Stimulated activated CD8-positive, alpha-beta memory T cell treated with anti-CD3 and anti-CD28 coated beads, Interleukin-15, amount 100 ng/mL, for 48 hours (primary cell): ENCODE data around the gene PACS1.
"Not testable (repeated sequence)": the region's sequence is repeated elsewhere in the genome, so short reads cannot be mapped to it uniquely, and the experiment has no call there.

ENCODE experiments used
- DNase-seq, 2 donors: peaks; one replicate each; pipeline ENCODE4 v3.0.0-alpha.2; 2020; ENCODE audit warnings: low read depth in 2 of 2

The PACS1 gene

DNA sequence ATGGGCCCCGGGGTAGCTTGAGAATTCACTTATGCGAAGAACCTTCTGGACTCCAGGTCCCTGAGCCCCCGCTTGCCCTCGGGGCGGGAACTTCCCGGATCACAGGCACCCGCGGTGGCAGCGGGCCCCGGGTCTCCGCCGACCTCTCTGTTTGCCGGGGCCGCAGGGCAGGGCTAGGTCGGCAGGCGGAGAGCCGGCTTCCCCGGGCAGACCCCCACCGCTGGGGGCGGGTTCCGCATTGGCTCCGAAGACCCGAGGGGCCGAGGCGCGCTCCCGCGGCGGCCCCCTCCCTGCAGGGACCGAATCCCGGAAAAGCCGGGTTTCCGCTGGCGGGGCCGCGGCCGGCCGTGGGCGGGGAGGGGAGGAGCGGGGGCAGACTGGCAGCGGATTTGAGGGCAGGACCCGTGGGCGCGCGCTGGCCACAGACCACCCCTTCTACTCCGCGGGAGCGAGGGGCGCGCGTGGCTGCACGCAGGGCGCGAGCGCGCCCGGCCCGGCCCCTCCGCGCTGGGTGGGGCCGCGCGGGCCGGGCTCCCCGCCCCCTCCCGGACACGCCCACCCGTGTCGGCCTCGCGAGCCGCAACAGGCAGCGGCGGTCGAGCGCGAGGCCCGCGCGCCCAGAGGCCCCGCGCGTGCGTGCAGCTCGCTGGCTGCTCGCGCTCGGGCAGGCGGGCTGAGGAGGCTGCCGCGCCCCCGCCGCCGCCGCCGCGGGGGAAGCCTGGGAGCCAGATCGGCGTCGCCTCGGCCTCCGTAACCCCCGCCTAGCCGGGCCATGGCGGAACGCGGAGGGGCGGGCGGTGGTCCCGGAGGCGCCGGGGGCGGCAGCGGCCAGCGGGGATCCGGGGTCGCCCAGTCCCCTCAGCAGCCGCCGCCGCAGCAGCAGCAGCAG, at the start of gene PACS1:
Gene PACS1, plus strand, starts transcription at position 558 of the 889 bp plus-strand sequence. Its CDS starts 215 bp downstream, at position 773.
- peak; percentile 71 to 79 for DNase-seq

DNA sequence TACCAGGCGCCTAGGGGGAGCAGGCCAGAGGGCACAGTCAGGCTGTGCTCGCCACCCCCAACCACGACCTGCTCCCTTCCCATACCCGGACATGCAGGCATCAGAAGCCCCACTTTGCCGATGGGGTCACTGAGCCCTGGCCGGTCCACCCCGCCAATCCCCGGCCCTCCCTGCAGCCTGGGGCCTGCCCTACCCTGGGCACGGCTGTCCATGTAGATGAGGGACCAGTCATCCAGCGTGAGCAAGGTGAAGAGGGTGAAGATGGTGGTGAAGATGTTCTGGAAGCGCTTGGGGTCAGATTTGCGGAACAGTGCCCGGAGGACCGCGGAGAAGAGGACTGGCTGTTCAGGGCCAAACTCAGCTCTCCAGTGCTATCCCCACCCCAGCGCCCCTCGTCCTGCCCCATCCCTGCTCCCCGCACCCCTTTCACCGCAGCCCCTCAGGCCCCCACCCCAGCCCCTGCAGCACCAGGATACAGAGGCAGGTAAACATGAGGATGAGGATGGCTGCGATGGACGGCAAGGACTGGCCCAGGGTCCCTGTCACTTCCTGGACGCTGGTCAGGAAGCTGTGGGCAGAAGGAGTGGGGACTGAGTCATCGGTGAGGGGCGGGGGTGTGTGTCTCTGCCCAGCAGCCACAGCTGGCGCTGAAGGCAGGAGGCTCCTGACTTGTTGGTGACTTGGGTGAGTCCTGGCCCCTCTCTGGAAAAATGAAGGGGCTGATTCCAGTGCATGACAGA, 49.3 kb upstream of the PACS1 start:
- DNase-seq, result peak in 1 of 2 donors; percentile 31

DNA sequence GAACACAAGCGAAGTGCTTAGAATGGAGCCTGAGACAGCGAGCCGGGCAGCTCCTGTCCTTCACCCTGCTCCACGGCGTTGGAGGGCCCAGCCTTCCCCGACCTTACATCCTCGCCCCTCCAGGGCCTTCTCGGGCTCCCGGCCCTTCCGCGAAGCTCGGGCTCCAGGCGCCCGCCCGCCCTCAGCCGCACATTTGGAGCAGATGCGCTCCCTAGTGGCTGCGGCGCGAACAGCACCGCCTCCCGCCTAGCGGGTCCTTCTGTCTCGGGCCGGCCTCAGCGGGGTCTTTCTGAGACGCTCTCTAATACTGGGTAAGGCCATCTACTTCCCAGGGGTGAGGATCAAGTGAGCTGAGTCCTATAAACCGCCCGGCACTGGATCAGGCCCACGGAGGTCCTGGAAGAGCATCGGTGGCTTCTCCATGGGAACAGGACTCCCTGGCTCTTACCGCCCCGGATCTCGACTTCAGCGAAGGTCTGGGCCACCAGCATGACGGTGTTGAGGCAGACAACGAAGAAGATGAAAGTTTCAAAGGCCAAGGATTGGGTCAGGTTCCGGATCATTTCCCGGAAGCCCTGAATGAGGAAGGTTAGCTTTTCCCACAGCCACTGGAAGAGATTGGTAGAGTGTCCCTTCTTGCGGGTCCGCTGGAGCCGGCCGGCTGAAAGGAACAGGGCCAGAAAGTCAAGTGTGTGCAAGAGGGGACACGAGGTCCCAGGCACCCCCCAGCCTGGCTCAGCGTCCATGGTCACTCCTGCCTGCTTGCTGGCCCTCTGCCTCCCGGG, 47.5 kb upstream of the PACS1 start:
- peak; percentile 63 to 64 for DNase-seq

- not testable (repeated sequence) for DNase-seq
Measured at GRCh38 chr11:66023186-66023440, 47.0 kb upstream of the PACS1 start.

- DNase-seq, result no peak
Measured at GRCh38 chr11:66026017-66026529, 44.0 kb upstream of the PACS1 start, which contains the start of gene CATSPER1. Gene CATSPER1 (minus strand): TSS chr11:66026479. CDS start chr11:66026379, 100 bp downstream.

DNA sequence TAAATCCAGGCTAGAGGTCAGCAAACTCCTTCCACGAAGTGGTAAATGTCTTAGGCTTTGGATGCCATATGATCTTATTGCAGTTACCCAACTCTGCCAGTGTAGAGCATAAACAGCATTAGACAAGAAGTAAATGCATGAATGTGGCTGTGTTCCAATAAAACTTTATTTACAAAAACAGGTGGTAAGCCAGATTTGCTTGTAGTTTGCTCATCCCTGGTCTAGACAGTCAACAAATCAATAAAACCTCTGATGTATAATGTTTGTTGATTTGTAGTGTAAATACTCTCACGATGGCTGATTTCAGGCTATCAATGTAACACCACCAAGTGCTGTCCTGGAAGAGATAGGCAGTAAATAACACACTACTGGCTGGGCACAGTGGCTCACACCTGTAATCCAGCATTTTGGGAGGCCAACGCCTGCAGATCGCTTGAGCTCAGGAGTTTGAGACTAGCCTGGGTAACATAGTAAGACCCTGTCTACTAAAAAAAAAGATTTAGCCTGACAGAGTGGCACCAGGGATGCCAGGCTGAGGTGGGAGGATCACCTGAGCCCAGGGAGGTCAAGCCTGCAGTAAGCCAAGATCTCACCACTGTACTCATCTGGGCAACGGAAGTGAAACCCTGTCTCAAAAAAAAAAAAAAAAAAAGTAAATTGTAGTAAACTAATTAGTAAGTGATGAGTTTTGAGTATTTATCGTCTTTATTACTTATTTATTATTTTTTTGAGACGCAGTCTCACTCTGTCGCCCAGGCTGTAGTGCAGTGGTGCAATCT, 36.9 kb upstream of the PACS1 start:
- no peak for DNase-seq

- no peak for DNase-seq
Measured at GRCh38 chr11:66035653-66036333, 34.3 kb upstream of the PACS1 start.

DNA sequence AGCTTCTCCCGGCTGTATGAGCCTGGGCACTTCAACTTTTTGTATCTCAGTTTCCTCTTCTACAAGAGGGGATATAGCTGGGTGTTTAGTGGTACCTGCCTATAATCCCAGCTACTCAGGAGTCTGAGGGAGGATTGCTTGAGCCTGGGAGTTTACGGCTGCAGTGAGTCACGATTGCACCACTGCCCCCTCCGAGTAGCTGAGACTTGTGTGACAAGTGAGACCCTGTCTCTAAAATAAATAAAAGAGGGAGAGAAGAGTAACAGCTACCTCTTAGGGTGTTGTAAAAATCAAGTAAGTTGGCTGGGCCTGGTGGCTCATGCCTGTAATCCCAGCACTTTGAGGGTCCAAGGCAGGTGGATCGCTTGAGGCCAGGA, 33.8 kb upstream of the PACS1 start:
- DNase-seq, result no peak

DNA sequence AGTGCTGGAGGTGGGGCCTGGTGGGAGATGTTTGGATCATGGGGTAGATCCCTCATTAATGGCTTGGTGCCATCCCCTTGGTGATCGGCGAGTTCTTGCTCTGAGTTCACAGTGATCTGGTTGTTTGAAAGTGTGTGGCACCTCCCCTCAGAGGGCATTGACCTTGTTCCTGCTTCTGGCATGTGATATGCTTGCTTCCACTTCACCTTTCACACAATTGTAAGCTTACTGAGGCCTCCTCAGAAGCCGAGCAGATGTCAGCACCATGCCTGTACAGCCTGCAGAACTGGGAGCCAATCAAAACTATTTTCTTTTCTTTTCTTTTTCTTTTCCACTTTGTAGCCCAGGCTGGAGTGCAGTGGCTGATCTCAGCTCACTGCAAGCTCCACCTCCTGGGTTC, 32.7 kb upstream of the PACS1 start:
- DNase-seq, result no peak

DNA sequence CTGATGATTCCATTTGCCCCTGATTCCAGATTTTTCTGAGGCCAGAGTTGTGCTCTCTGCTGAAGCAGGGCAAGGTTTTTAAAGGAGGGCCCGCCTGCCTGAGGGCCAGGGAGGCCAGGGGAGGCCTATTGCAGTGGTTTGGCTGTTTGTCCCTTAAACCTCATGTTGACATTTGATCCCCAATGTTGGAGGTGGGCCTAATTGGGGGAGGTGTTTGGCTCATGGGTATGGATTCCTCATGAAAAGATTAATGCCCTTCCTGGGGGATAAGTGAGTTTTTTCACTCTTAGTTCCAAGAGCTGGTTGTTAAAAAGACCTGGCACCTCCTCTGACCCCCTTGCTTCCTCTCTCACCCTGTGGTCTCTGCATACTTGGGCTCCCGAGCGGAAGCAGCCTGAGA, 30.3 kb upstream of the PACS1 start:
- DNase-seq, result no peak

- no peak for DNase-seq
Measured at GRCh38 chr11:66042227-66042995, 27.7 kb upstream of the PACS1 start.

DNA sequence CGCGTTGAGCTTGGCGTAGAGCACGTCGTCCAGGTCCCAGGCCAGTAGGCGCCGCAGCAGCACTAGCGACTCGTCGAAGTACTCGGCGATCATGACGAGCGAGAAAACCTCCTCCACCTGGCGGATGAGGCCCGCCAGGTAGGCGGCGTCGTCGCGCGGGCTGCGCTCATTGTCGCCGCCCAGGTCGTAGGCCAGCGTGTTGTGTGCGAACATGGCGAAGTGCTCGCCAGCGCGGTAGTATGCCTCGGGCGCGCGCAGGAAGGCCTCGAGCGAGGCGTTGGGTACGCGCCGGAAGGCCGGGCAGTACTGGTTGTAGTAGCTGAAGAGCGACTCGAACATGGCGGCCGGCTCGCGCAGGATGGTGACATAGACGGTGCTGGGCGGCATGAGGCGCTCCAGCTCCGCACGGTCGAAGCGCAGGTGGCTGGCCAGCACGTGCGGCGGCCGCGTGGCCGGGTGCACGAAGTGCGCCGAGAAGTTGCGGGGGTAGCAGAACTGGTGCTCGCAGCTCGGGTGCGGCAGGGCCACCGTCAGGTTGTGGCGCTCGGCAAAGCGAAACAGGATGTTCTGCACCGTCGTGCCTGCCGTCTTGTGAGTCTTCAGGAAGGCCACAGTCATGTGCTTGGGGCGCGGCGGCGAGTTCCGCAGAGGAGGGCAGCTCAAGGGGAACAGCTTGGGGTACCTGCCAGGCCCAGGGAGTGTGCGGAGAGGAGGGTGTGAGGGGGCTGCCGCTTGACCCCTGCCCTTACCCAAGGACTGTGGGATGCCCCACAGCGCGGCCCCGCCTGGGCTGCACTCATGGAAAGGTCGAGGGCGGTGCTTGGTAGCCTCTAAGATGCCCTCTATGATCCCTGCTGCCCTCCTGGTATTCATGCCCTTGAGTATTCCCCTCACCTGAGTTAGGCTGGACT, 26.8 kb upstream of the PACS1 start:
- DNase-seq, result no peak

DNA sequence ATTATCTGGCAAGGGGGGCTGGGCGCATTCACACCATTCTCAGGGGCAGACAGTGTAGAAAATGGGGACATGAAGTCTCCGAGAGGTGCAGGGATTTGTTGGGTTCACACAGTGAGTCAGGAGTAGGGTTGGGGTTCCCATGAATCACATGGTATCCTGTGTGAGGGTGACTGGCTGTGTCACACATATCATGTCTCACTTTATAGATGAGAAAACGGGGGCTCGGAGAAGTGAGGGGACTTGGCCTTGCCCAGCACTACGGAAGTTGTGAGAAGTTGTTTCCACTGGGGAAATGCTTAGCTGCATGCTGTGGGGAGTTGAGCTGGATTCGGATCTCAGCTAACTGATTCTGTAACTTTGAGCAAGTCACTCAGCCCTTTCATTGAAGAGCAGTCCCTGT, 25.3 kb upstream of the PACS1 start:
- DNase-seq, result no peak

DNA sequence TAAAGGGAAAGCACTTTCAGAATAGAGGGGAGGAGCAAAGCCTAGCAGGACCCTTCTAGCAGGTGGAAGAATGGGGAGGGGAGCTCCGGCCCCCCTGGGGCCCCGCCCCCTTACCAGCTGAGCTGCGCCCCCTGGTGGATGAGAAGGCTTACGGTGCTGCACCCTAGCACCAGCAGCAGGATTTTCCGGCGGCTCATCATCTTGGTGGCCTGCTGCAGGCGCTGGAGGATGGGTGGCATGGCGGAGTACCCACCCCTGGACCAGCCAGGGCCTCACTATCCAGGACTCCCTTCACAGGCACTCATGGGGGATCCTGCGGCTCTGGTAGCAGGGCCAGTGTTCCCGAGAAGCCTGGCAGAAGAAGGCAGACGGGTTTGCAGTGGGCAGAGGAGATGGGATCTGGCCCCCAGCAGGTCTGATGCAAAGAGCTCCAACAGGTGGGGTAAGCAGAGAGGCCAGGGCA, 24.9 kb upstream of the PACS1 start:
- DNase-seq, result peak; percentile 62 to 68

- DNase-seq, result no peak
Measured at GRCh38 chr11:66046901-66047300, 23.2 kb upstream of the PACS1 start.

GRCh38 chr11:66047541-66048365, 22.3 kb upstream of the PACS1 start:
- DNase-seq, result no peak

DNA sequence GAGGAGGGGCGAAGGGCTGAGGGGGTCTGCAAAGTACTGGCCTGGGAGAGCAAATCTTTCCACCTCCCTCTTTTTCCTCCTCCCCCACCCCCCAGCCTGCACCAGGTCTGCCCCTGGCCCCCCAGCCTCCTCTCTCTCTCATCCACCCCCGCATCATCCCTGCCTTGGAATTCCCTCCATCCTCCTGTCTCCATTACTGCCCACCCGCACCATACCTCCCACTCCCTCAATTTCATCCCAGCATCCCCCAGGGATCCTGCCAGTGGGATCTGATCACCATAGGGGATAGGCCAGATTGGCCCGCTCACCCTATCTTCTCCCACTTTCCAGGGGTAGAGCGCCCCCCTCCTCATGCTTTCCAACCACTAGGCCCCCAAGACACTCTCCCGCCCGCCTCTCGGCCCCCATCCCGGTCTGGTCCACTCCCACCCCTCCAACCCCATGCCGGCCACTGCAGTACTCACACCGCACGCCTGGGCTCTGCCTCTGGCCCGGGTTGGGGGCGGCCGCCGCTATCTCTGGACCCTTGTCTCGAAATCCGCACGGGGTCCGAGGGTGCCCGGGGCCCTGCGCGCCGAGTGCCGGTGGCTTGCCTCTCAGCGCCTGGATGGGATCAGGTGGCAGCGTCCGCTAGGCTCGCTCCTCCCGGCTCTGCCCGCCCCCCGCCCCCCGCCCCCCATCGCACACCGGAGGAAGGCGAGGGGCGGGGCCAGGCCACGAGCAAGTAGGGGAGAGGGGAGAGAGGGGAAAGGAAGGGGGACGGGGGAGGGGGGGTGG, 21.3 kb upstream of the PACS1 start, which contains the start of gene GAL3ST3:
Gene GAL3ST3, minus strand, starts transcription at position 615 of the 777 bp plus-strand sequence. CDS start 3,746 bp downstream, outside the sequence.
- no peak for DNase-seq
